Measurements from ENCODE around the gene SLC7A8. TPM values are rescaled to one million over a fixed set of nuclear protein-coding genes. Genes with fewer than 3 reads are reported as not detected.

SLC7A8 gene
- total RNA-seq, 4 donors from 2014 or later = 26.2 to 41.4 (median 37.5) TPM

DNA sequence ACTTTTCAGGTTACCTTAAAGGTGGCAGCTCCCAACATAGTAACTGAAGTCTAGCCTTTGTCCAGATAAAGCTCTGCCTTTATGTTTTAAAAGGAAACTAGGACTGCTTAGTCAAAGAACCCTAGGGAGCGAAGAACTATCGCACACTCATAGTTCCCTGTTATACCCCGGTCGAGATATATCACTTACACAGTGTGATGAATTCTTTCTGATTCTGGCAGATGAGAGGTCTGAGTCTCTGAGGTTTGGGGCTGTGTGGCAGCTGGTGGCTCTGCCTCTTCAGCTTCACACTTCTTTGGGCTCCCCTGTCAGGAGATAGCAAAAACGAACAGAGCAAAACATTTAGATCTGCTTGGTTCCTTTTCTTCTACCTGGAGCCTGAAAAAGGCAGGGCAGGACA is 105.5 kb downstream of the SLC7A8 start:
- Histone ChIP-seq H3K27ac (peak overlapping the region in 3 of 4 donors; percentile 4 to 87 (median 79)), H3K36me3 (peaks cover 0 to 99% (median 24%) of the 10 kb centered on the region in 3 donors), H3K4me3 (no peak overlapping the region), H3K27me3 (no peaks in the 10 kb centered on the region), H3K9me3 (no peaks in the 10 kb centered on the region), H3K4me1 (peaks cover 0 to 36% (median 3%) of the 10 kb centered on the region in 4 donors)
- 83 to 93% methylated on average over 5 of the region's 5 CpGs for WGBS, 2 donors
- no peak for TF ChIP-seq POLR2A (IDR thresholded peaks at IDR 0.05)
- TF ChIP-seq, protein P1, sequence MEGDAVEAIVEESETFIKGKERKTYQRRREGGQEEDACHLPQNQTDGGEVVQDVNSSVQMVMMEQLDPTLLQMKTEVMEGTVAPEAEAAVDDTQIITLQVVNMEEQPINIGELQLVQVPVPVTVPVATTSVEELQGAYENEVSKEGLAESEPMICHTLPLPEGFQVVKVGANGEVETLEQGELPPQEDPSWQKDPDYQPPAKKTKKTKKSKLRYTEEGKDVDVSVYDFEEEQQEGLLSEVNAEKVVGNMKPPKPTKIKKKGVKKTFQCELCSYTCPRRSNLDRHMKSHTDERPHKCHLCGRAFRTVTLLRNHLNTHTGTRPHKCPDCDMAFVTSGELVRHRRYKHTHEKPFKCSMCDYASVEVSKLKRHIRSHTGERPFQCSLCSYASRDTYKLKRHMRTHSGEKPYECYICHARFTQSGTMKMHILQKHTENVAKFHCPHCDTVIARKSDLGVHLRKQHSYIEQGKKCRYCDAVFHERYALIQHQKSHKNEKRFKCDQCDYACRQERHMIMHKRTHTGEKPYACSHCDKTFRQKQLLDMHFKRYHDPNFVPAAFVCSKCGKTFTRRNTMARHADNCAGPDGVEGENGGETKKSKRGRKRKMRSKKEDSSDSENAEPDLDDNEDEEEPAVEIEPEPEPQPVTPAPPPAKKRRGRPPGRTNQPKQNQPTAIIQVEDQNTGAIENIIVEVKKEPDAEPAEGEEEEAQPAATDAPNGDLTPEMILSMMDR (IDR thresholded peaks at IDR 0.05) = no peak
- TF ChIP-seq EP300 (IDR thresholded peaks at IDR 0.05) = no peak
- no peak for DNase-seq (ENCODE audit: low spot score in 2 of 2)

DNA sequence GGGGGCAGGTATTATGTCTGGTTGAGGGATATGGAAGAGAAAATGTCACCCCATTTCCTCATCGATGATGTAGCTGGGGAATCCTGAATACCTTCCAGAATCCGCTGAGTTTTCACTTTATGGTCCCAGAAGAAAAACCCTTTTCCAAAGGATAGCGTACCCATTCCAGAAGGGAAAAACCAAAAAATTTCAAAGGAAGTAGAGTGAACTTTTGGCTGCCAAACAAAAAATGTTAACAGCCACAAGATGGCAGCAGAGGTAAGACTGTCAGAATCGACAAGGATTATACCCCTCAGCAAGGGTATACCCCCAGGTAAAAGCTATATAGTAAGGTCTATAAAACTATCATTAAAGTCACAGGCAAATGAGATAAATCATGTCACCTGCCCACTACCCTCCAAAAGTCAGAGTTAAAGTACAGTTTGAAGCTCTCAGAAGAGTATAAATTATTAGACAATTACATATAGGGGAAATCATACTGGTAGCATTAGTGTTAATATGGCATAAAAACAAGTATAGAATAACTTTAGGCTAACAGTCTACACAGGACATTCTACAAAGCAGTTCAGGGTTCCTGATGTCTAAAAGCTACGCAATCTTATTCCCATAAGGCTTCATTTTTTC is 106.6 kb downstream of the SLC7A8 start:
- Histone ChIP-seq H3K9me3 (no peaks in the 10 kb centered on the region), H3K4me1 (peaks cover 0 to 44% (median 8%) of the 10 kb centered on the region in 4 donors), H3K27ac (peak overlapping the region in 3 of 4 donors; percentile 1 to 87 (median 79)), H3K36me3 (peaks cover 0 to 94% (median 24%) of the 10 kb centered on the region in 3 donors), H3K27me3 (no peaks in the 10 kb centered on the region), H3K4me3 (no peak overlapping the region)
- DNase-seq (ENCODE audit: low spot score in 2 of 2) = peak in 1 of 2 donors; percentile 39
- TF ChIP-seq, protein P1 (IDR thresholded peaks at IDR 0.05) = peak; percentile 39 to 60 (median 53)
- no peak for TF ChIP-seq POLR2A (IDR thresholded peaks at IDR 0.05)
- WGBS, 2 donors = 56 to 57% methylated on average over 5 of the region's 5 CpGs

Small RNA genes within 50 kb of the gene (small RNA-seq; reads per million reads assigned to genes)
- gene AL049829.1 (not detected), gene RNU6-1138P (not detected)

Other genes with a start within 250 kb of the SLC7A8 start
- gene HAUS4, start 226.6 kb downstream of the SLC7A8 start, total RNA-seq = 100 to 1,000 TPM in 1 of 4 donors, 10 to 100 TPM in 3; 52.1 to 104 (median 74.3) TPM
- gene AJUBA, start 201.1 kb downstream of the SLC7A8 start, total RNA-seq = 10 to 100 TPM; 22.8 to 33.5 (median 28.4) TPM
- 10 to 100 TPM in 1 of 4 donors, 1 to 10 TPM in 3; 8.4 to 18.6 (median 9.5) TPM for gene C14orf93, start 173.5 kb downstream of the SLC7A8 start, total RNA-seq
- gene PSMB5, start 148.8 kb downstream of the SLC7A8 start, total RNA-seq = 100 to 1,000 TPM in 3 of 4 donors, 10 to 100 TPM in 1; 90.2 to 154 (median 113) TPM
- gene PSMB11, start 141.4 kb downstream of the SLC7A8 start, total RNA-seq = not detected
- 10 to 100 TPM in 1 of 4 donors, 1 to 10 TPM in 3; 3.9 to 11.1 (median 6.0) TPM for gene CDH24, start 126.1 kb downstream of the SLC7A8 start, total RNA-seq
- 100 to 1,000 TPM in 3 of 4 donors, 10 to 100 TPM in 1; 96.5 to 143 (median 108) TPM for gene ACIN1, start 88.5 kb downstream of the SLC7A8 start, total RNA-seq
- 10 to 100 TPM; 15.5 to 35.1 (median 21.7) TPM for gene C14orf119, start 88.2 kb downstream of the SLC7A8 start, total RNA-seq
- gene CIROP, start 78.7 kb downstream of the SLC7A8 start, total RNA-seq = not detected
- not detected for gene CEBPE, start 64.4 kb downstream of the SLC7A8 start, total RNA-seq
- gene RNF212B, start 54.3 kb upstream of the SLC7A8 start, total RNA-seq = not detected
- 10 to 100 TPM in 2 of 4 donors, 1 to 10 TPM in 2; 7.5 to 35.2 (median 10.2) TPM for gene HOMEZ, start 102.5 kb upstream of the SLC7A8 start, total RNA-seq
- 10 to 100 TPM; 15.0 to 29.1 (median 19.2) TPM for gene PPP1R3E, start 119.2 kb upstream of the SLC7A8 start, total RNA-seq
- 10 to 100 TPM; 49.8 to 87.3 (median 56.5) TPM for gene BCL2L2, start 123.2 kb upstream of the SLC7A8 start, total RNA-seq
- 10 to 100 TPM; 52.1 to 80.8 (median 64.5) TPM for gene PABPN1, start 137.8 kb upstream of the SLC7A8 start, total RNA-seq
- gene SLC22A17, start 169.2 kb upstream of the SLC7A8 start, total RNA-seq = 10 to 100 TPM; 55.9 to 91.0 (median 58.3) TPM
- gene EFS, start 181.5 kb upstream of the SLC7A8 start, total RNA-seq = 10 to 100 TPM; 31.4 to 38.2 (median 34.2) TPM
- not detected for gene IL25, start 189.1 kb upstream of the SLC7A8 start, total RNA-seq
- gene CMTM5, start 193.4 kb upstream of the SLC7A8 start, total RNA-seq = 10 to 100 TPM; 10.8 to 31.5 (median 18.3) TPM
- under 1 TPM in 1 of 4 donors, not detected in 3; 0.30 TPM for gene MYH6, start 224.6 kb upstream of the SLC7A8 start, total RNA-seq

All from tibial nerve (tissue), 4 donors.